Activated CD8-positive, alpha-beta T cell treated with anti-CD3 and anti-CD28 coated beads for 36 hours (primary cell): Measurements from ENCODE around the gene NUAK2. TPM values are rescaled to one million over a fixed set of nuclear protein-coding genes. Genes with fewer than 3 reads are reported as not detected.

Experiments used
- ATAC-seq: fragments of 200-7000 bp; cut with Tn5 transposase; one replicate; pipeline ENCODE4 v1.10.0; 2021; ENCODE audit warnings: mild to moderate bottlenecking, moderate library complexity
- CTCF ChIA-PET: fragments of 350-600 bp; sonication (Branson Sonifier 250); formaldehyde crosslinking; loops from one replicate; lab custom pipeline; 2021; ENCODE audit warnings: antibody characterized with exemption; lab: Charles Lee
- POLR2A ChIA-PET: fragments of 350-600 bp; sonication (Branson Sonifier 250); formaldehyde crosslinking; loops from one replicate; lab custom pipeline; 2021; ENCODE audit warnings: antibody characterized with exemption; lab: Charles Lee
- DNase-seq: peaks from one replicate; pipeline ENCODE4 v3.0.0-alpha.2; 2020
- H3K27ac Mint-ChIP-seq: one replicate; pipeline ENCODE4 v1.8.0; 2021; ENCODE audit warnings: mild to moderate bottlenecking, mixed read lengths
- H3K27me3 Mint-ChIP-seq: one replicate; pipeline ENCODE4 v1.8.0; 2021; ENCODE audit warnings: mixed read lengths
- H3K36me3 Mint-ChIP-seq: one replicate; pipeline ENCODE4 v1.8.0; 2021; ENCODE audit warnings: low read depth, mixed read lengths
- H3K4me1 Mint-ChIP-seq: one replicate; pipeline ENCODE4 v1.8.0; 2021; ENCODE audit warnings: low read depth, mixed read lengths
- H3K4me3 Mint-ChIP-seq: one replicate; pipeline ENCODE4 v1.8.0; 2021; ENCODE audit warnings: mild to moderate bottlenecking, moderate library complexity, mixed read lengths
- H3K9me3 Mint-ChIP-seq: one replicate; pipeline ENCODE4 v1.8.0; 2021; ENCODE audit warnings: mixed read lengths
- CTCF ChIP-seq: fragments of 200-600 bp; IDR thresholded peaks from one replicate; pipeline ENCODE4 v1.8.0; 2022; ENCODE audit warnings: antibody characterized with exemption, mild to moderate bottlenecking
- intact Hi-C: fragments of 100-400 bp; cut with micrococcal nuclease; formaldehyde crosslinking; loops from one replicate; pipeline ENCODE4 v1.10.0; 2022
- total RNA-seq, 2 experiments: library from RNA; stranded (reverse); gene quantifications; one replicate each; pipeline ENCODE4 v1.2.3, GENCODE V29; 2021

The NUAK2 gene
- total RNA-seq, 2 experiments from 2014 or later, result 1.9 TPM

- TF ChIP-seq CTCF, result no peak
- Mint-ChIP-seq H3K36me3 (no peaks in the 10 kb centered on the region), H3K9me3 (no peaks in the 10 kb centered on the region), H3K4me1 (no peaks in the 10 kb centered on the region), H3K27ac (no peak overlapping the region), H3K4me3 (no peak overlapping the region), H3K27me3 (peaks cover 17% of the 10 kb centered on the region)
- CTCF ChIA-PET, result interaction anchor here (0.9 to 2.8 kb wide), 7 partner anchors 14 to 207 kb away, joined by 3 to 15 read pairs (median 7); no protein-coding TSS in a partner anchor
- ATAC-seq, result no peak
- intact Hi-C loops, result loop anchor here (5.0 kb wide), 1 partner anchor 172 kb away; no protein-coding TSS in a partner anchor
- POLR2A ChIA-PET, result interaction anchor here (0.9 kb wide), 1 partner anchor 83 kb away, joined by 3 read pairs; no protein-coding TSS in a partner anchor
- DNase-seq, result no peak
Observed at GRCh38 chr1:205350124-205350523, 28.6 kb upstream of the NUAK2 start.

GRCh38 chr1:205348554-205349487 is 27.3 kb upstream of the NUAK2 start:
- ChIA-PET CTCF (interaction anchor here (0.9 to 2.8 kb wide), 8 partner anchors 14 to 178 kb away, joined by 3 to 15 read pairs (median 6); no protein-coding TSS in a partner anchor), POLR2A (interaction anchor here (0.9 kb wide), 1 partner anchor 13 kb away, joined by 3 read pairs; no protein-coding TSS in a partner anchor)
- Mint-ChIP-seq H3K4me1 (peaks cover 6% of the 10 kb centered on the region), H3K4me3 (no peak overlapping the region), H3K27ac (no peak overlapping the region), H3K27me3 (peaks cover 27% of the 10 kb centered on the region), H3K36me3 (no peaks in the 10 kb centered on the region), H3K9me3 (no peaks in the 10 kb centered on the region)
- ATAC-seq, result no peak
- no peak for DNase-seq
- TF ChIP-seq CTCF, result no peak
- intact Hi-C loops, result no loop called here

- Mint-ChIP-seq H3K27me3 (peaks cover 39% of the 10 kb centered on the region), H3K27ac (no peak overlapping the region), H3K4me3 (no peak overlapping the region), H3K36me3 (no peaks in the 10 kb centered on the region), H3K9me3 (no peaks in the 10 kb centered on the region), H3K4me1 (peaks cover 6% of the 10 kb centered on the region)
- POLR2A ChIA-PET, result no interaction called here
- DNase-seq (no peak), ATAC-seq (no peak)
- CTCF ChIA-PET, result interaction anchor here (0.6 to 2.2 kb wide), 3 partner anchors 10 to 190 kb away, joined by 3 to 9 read pairs (median 7); no protein-coding TSS in a partner anchor
- no peak for TF ChIP-seq CTCF
- intact Hi-C loops, result no loop called here
Observed at GRCh38 chr1:205346956-205347574, 25.5 kb upstream of the NUAK2 start.

- peaks cover 6% of the 10 kb centered on the region for H3K4me1 Mint-ChIP-seq
- CTCF ChIA-PET, result interaction anchor here (0.9 to 3.6 kb wide), 5 partner anchors 8 to 141 kb away, joined by 3 to 23 read pairs (median 5); no protein-coding TSS in a partner anchor
- no peak for TF ChIP-seq CTCF
- DNase-seq (no peak), ATAC-seq (no peak)
- H3K4me3 Mint-ChIP-seq, result no peak overlapping the region
- H3K9me3 Mint-ChIP-seq, result no peaks in the 10 kb centered on the region
- H3K27ac Mint-ChIP-seq, result no peak overlapping the region
- no peaks in the 10 kb centered on the region for H3K36me3 Mint-ChIP-seq
- peaks cover 42% of the 10 kb centered on the region for H3K27me3 Mint-ChIP-seq
- intact Hi-C loops, result no loop called here
- POLR2A ChIA-PET, result no interaction called here
Observed at GRCh38 chr1:205345761-205346160, 24.2 kb upstream of the NUAK2 start.
